ENCODE measurements around the gene EPB41L1.
A peak's percentile ranks its signal among the peaks of the same experiment; 100 is the strongest.

EPB41L1 gene

DNA sequence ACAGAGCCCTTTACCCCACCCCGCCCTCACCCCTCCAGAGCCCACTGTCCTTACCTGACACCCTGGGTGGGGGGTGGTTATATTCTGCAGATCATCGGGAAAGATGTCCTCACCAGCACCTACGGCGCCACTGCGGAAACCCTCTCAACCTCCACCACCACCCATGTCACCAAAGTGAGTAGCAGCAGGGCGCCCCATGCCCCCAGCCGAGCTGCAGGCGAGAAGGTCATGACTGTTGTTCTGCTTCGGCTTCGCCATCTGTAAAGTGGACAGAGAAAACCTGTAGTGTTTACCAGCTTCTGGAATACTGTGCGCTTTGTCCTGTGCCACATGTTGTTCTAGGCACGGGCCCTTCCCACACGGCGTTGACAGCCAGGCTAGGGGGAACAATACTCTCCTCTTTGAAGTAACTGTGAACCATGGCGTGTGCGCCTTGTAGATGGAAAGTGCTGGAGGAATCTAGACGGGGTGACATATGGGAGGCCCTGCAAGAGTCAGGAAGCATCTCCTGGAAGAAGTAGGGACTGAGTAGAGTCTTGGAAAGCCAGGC is 65.2 kb downstream of the EPB41L1 start:
- no peak for DNase-seq (ENCODE audit: low read depth in 2 of 2)

- DNase-seq (ENCODE audit: low read depth in 2 of 2) = no peak
Observed at GRCh38 chr20:36225666-36226065, 71.1 kb downstream of the EPB41L1 start.

DNA sequence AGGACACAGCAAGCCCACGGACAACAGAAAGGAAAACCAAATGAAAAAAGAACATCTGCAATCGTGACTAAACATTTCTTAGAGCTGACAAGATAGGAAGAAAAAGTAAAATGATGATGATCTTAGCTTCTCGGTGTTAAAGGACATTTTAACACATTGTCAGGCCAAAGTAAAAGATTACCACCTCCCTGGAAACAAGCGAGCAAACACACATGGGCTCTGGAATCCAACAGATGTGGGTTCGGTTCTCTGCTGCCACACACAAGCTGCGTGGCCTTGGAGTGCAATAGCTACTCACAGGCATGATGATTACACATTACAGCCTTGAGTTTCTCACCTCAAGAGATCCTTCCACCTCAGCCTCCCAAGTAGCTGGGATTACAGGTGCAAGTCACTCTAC is 74.2 kb downstream of the EPB41L1 start:
- DNase-seq (ENCODE audit: low read depth in 2 of 2) = no peak

GRCh38 chr20:36230019-36230418 is 75.5 kb downstream of the EPB41L1 start:
- no peak for DNase-seq (ENCODE audit: low read depth in 2 of 2)

DNA sequence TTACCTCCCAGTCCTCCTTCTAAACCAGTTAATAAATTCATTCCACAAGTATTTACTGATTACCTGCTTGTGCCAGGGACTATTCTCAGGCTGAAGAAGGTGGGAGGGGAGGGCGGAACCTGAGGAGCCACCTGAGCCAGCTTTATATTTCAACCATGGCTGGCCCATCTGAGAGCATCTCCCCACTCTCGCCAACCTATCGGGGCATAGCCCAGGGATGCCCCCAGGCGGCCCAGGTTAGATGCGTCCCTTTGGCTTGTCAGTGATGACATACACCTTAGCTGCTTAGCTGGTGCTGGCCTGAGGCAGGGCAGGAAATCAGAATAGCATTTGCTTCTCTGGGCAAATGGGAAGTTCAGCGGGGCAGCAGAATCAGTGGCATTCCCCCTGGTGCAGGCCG is 76.8 kb downstream of the EPB41L1 start:
- no peak for DNase-seq (ENCODE audit: low read depth in 2 of 2)

GRCh38 chr20:36234771-36235320 is 80.3 kb downstream of the EPB41L1 start:
- DNase-seq (ENCODE audit: low read depth in 2 of 2) = no peak

DNA sequence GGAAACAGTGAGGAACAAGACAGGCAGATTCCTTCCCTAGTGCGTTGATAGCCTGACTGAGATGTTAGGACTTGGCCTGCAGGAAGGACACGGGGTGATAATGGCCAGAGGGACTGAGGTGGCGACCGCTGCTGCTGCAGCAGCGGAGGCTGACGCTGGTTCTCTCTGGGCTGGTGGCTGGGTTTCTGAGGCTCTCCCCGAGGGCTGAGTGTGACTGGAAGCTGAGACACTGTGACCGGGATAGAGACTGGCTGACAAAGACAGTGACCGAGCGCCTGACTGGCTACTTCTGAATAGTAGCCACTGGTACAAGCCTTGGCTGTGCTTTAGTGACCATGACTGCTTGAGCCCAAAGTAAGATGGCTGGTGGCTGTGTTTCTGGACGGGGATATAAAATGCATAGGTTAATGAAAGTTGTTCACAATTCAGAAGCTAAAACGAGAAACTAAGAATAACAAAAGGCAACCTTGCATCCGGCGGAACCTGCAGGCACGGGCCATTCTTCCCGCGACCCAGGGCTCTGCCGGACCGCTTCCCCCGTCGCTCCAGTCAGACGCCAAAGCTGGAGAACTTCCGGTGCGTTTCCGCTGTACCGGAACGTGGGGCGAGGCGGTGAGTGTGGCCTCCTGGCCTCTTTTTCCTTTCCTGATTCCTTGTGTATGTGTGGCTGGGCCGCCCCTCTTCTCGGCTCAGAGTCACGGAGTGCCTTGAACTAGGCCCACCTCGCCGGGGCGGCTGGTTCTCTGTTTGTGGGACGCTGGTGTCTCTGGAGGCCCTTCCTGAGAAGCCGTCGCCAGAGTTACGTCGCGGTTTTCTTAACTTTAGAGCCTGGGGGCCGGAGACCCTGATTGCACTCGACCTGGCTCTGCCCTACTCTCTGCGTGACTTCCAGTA is 81.6 kb downstream of the EPB41L1 start, which contains the start of gene AAR2:
Gene AAR2, plus strand, starts transcription at position 587 of the 894 bp plus-strand sequence. CDS start 3,391 bp downstream, outside the sequence.
- DNase-seq (ENCODE audit: low read depth in 2 of 2) = peak; percentile 50 to 52

GRCh38 chr20:36236786-36237121 is 82.2 kb downstream of the EPB41L1 start:
- DNase-seq (ENCODE audit: low read depth in 2 of 2) = no peak

DNA sequence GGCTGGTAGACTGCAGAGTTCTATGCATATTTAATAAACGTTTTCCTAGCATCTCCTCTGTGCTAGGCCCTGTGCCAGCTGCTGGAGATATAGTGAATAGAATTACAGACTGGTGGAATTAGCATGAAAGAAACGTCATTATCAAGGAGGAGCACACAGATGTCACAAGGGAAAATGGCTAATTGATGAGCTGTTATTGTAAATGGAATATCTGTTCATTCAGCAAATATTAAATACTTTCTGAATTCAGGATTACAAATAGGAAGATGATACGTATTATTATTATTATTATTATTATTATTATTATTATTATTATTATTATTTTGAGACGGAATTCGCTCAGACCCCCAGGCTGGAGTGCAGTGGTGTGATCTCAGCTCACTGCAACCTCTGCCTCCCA is 82.9 kb downstream of the EPB41L1 start:
- DNase-seq (ENCODE audit: low read depth in 2 of 2) = no peak

- no peak for DNase-seq (ENCODE audit: low read depth in 2 of 2)
Observed at GRCh38 chr20:36238153-36238552, 83.6 kb downstream of the EPB41L1 start.

GRCh38 chr20:36238760-36239159 is 84.2 kb downstream of the EPB41L1 start:
- no peak for DNase-seq (ENCODE audit: low read depth in 2 of 2)

DNA sequence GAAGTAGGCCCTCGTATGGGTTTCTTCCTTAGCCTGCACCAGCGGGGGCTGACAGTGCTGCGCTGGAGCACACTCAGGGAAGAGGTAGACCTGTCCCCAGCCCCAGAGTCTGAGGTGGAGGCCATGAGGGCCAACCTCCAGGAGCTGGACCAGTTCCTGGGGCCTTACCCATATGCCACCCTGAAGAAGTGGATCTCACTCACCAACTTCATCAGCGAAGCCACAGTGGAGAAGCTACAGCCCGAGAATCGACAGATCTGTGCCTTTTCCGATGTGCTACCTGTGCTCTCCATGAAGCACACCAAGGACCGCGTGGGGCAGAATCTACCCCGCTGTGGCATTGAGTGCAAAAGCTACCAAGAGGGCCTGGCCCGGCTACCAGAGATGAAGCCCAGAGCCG is 85.5 kb downstream of the EPB41L1 start:
- no peak for DNase-seq (ENCODE audit: low read depth in 2 of 2)

DNA sequence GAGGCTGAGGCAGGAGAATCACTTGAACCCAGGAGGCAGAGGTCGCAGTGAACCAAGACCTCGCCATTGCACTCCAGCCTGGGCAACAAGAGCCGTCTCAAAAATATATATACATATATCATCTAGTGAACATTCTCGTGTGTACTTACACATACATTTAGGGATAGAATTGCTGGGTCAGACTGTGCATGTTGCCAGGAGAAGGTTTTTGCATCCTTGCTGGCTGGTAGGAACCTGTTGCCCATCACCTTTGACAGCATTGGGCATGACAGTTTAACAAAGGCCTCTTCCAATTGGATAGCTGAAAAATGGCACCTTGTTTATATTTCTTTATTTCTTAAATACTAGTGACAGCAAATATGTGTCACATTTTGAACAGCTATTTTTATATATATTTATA is 87.1 kb downstream of the EPB41L1 start:
- no peak for DNase-seq (ENCODE audit: low read depth in 2 of 2)

DNA sequence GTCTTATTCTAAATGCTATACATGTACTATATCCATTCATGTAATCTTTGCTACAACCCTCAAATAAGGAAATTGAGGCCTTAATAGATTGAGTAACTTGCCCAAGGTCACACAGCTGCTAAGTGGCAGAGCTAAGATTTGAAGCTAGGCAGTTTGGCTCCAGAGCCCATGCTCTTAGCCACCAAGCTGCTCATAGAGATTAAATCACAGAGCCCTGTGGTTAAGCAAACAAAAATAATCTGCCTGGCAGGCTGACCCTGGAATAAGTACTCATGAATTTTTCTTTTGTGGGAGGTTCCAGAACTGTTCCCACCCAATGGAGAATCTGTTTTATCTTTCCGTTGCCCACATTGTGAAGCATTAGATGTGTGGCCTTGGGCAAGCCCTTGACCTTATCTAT is 89.2 kb downstream of the EPB41L1 start:
- no peak for DNase-seq (ENCODE audit: low read depth in 2 of 2)

DNA sequence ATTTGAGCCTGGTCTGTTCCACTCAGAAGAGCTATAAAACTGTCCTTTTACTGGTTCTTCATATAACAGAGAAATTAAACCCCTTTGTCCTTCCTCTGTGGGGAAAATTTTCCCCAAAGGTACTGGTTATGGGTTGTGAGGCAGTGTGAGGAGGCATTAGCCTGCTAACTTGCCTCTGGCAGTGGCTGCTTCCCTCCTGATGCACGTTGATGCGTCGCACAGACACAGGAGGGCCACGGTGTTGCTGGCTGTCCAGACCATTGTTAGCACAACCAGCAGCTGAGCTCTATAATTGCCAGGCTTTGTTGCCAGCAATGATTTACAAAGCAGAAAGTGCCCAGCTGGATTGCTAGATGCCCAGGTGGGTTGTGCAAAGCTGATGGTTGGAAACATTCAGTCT is 91.9 kb downstream of the EPB41L1 start:
- no peak for DNase-seq (ENCODE audit: low read depth in 2 of 2)

DNA sequence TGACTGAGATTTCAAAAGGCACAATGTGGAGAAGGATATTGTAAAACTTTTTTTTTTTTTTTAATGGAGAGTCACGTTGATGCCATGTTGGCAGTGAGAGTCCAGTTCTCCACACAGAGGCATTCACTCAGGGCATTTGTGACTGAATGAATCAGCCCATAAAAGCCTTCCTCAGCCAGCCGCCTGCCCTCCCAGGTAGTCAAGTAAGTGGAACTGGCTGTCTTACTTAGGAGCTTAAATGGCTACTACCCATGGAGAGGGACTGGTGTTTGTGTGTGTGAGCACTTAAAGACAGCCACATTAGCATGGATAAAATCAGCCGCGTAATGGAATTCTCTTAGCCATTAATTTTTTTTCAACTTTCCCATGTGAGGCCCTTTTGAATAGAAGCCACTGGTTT is 94.3 kb downstream of the EPB41L1 start:
- no peak for DNase-seq (ENCODE audit: low read depth in 2 of 2)

DNA sequence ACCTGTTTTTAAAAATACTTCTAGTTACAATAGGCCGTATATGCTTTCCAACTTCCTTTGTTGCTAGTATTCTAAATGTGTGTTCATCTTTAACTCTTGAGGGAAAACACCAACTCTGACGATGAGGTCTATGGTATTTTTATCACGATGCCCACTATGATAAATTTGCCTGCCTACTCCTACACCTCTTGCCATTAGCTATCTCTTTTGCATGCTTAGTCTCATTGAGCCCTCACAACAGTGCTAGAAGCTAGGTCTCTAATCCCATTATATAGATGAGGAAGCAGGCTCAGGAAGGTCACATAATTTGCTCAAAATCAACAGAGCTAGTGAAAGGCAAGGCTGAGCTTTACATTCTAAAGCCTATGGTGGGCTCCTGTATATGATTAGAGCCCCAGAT is 94.9 kb downstream of the EPB41L1 start:
- no peak for DNase-seq (ENCODE audit: low read depth in 2 of 2)

- DNase-seq (ENCODE audit: low read depth in 2 of 2) = no peak
Observed at GRCh38 chr20:36251426-36251825, 96.9 kb downstream of the EPB41L1 start.

- DNase-seq (ENCODE audit: low read depth in 2 of 2) = no peak
Observed at GRCh38 chr20:36252511-36252910, 98.0 kb downstream of the EPB41L1 start.

DNA sequence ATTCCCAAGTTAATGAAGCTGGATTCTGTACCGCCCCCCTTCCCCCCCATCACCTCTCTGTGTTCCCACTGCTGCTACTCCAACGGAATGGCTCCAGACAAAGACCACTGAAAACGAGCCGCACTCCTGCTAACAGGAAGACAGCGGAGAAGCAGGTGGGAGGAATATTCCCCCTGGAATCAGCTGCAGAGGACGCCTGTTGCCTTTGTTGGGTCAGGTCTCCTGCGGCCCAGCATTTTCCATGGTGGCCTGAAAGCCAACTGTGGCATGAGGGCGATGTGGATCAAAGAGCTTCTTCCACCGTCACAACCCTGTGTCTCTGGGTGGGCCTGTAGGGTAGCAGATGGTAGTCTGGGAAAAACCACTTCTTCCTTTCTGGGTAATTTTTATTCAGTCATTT is 98.5 kb downstream of the EPB41L1 start:
- DNase-seq (ENCODE audit: low read depth in 2 of 2) = no peak

DNA sequence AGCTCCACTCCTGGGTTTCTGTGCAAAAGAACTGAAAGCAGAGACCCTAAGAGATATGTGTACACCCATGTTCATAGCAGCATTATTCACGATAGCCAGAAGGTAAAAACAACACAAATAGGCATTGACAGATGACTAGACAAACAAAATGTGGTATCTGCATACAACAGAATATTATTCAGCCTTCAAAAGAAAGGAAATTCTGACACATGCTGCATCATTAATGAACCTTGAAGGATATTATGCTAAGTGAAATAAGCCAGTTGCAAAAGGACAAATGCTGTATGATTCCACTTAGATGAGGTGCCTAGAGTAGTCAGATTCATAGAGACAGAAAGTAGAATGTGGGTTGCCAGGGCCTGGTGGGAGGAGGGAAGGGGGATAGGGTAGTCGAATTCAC is 99.5 kb downstream of the EPB41L1 start:
- no peak for DNase-seq (ENCODE audit: low read depth in 2 of 2)

- DNase-seq (ENCODE audit: low read depth in 2 of 2) = no peak
Observed at GRCh38 chr20:36255445-36255844, 100.9 kb downstream of the EPB41L1 start.

Measured in stimulated activated CD8-positive, alpha-beta memory T cell treated with anti-CD3 and anti-CD28 coated beads, Interleukin-15, amount 100 ng/mL, for 4 hours (primary cell).